Esophagus (tissue), 2 donors: ENCODE measurements around the gene AK8. TPM values are rescaled to one million over a fixed set of nuclear protein-coding genes. Genes with fewer than 3 reads are reported as not detected.

Experiments
- H3K27ac ChIP-seq, 2 donors: one replicate each; pipeline ENCODE4 v1.5.1; 2013; ENCODE audit warnings: low read depth in 2 of 2, mild to moderate bottlenecking in 2 of 2, inconsistent platforms in 1 of 2, low read length in 1 of 2, moderate library complexity in 1 of 2
- H3K27me3 ChIP-seq, 2 donors: one replicate each; pipeline ENCODE4 v1.6.1; 2013; ENCODE audit warnings: low read length in 2 of 2, control low read depth in 1 of 2, mild to moderate bottlenecking in 1 of 2; ENCODE audit not compliant: insufficient read depth in 2 of 2, control insufficient read depth in 1 of 2
- H3K36me3 ChIP-seq, 2 donors: one replicate each; pipeline ENCODE4 v1.6.1; 2013; ENCODE audit warnings: low read length in 1 of 2; ENCODE audit not compliant: control insufficient read depth in 2 of 2, insufficient read depth in 2 of 2
- H3K4me1 ChIP-seq, 2 donors: one replicate each; pipeline ENCODE4 v1.6.1; 2013; ENCODE audit warnings: low read length in 1 of 2; ENCODE audit not compliant: control insufficient read depth in 2 of 2, insufficient read depth in 2 of 2
- H3K4me3 ChIP-seq, 2 donors: one replicate each; pipeline ENCODE4 v1.5.1; 2013; ENCODE audit warnings: low read length in 2 of 2, mild to moderate bottlenecking in 2 of 2, low read depth in 1 of 2, moderate library complexity in 1 of 2
- H3K9me3 ChIP-seq, 2 donors: one replicate each; pipeline ENCODE4 v1.6.1; 2013; ENCODE audit warnings: mild to moderate bottlenecking in 2 of 2, low read depth in 1 of 2, low read length in 1 of 2, moderate library complexity in 1 of 2; ENCODE audit not compliant: control insufficient read depth in 2 of 2, insufficient read depth in 1 of 2
- WGBS, 2 donors: extraction: QIAGEN DNeasy Blood & Tissue Kit; methylation state at CpG; one replicate each; pipeline ENCODE4 v1.1.7; 2013; 5-methylcytosine and 5-hydroxymethylcytosine counted together
- polyA plus RNA-seq, 2 donors: library from polyadenylated mRNA; stranded (reverse); fragments of 200-250 nt; gene quantifications; one replicate each; pipeline ENCODE4 v1.2.3, GENCODE V29; 2013
- donor health status: healthy with polysubstance abuse.
- donor health status: Bipolar disorder and iron deficiency.

Gene AK8
- polyA plus RNA-seq, 2 donors: 0.39 to 0.58 TPM

GRCh38 chr9:132755096-132755495, 123.0 kb downstream of the AK8 start:
- Histone ChIP-seq H3K36me3 (no peaks in the 10 kb centered on the region), H3K4me1 (peaks cover 2 to 3% of the 10 kb centered on the region in 2 donors), H3K9me3 (no peaks in the 10 kb centered on the region), H3K4me3 (no peak overlapping the region), H3K27ac (no peak overlapping the region), H3K27me3 (no peaks in the 10 kb centered on the region)
- WGBS, 2 donors: 89 to 94% methylated on average over 9 of the region's 9 CpGs

GRCh38 chr9:132754236-132754635, 123.8 kb downstream of the AK8 start:
- no peaks in the 10 kb centered on the region for H3K36me3 ChIP-seq
- H3K27ac ChIP-seq: no peak overlapping the region
- no peaks in the 10 kb centered on the region for H3K9me3 ChIP-seq
- H3K27me3 ChIP-seq: no peaks in the 10 kb centered on the region
- no peak overlapping the region for H3K4me3 ChIP-seq
- peaks cover 2 to 3% of the 10 kb centered on the region in 2 donors for H3K4me1 ChIP-seq
- WGBS, 2 donors: 86 to 90% methylated on average over 7 of the region's 7 CpGs

GRCh38 chr9:132753593-132753880, 124.5 kb downstream of the AK8 start:
- Histone ChIP-seq H3K27me3 (no peaks in the 10 kb centered on the region), H3K4me1 (peaks cover 2 to 3% of the 10 kb centered on the region in 2 donors), H3K4me3 (no peak overlapping the region), H3K9me3 (no peaks in the 10 kb centered on the region), H3K27ac (no peak overlapping the region), H3K36me3 (no peaks in the 10 kb centered on the region)
- WGBS, 2 donors: 80 to 90% methylated on average over 7 of the region's 7 CpGs

- Histone ChIP-seq H3K36me3 (no peaks in the 10 kb centered on the region), H3K4me1 (peaks cover 2 to 3% of the 10 kb centered on the region in 2 donors), H3K27ac (peak overlapping the region in 1 of 2 donors; percentile 33), H3K4me3 (no peak overlapping the region), H3K27me3 (no peaks in the 10 kb centered on the region), H3K9me3 (no peaks in the 10 kb centered on the region)
- 37 to 42% methylated on average over 10 of the region's 10 CpGs for WGBS, 2 donors
These were observed 125.0 kb downstream of the AK8 start for GRCh38 chr9:132752877-132753592.

GRCh38 chr9:132750668-132751067, 127.4 kb downstream of the AK8 start:
- H3K9me3 ChIP-seq: no peaks in the 10 kb centered on the region
- no peak overlapping the region for H3K4me3 ChIP-seq
- peaks cover 2 to 3% of the 10 kb centered on the region in 2 donors for H3K4me1 ChIP-seq
- peak overlapping the region in 1 of 2 donors; percentile 5 for H3K27ac ChIP-seq
- no peaks in the 10 kb centered on the region for H3K36me3 ChIP-seq
- no peaks in the 10 kb centered on the region for H3K27me3 ChIP-seq
- 80 to 88% methylated on average over 9 of the region's 9 CpGs for WGBS, 2 donors

GRCh38 chr9:132749306-132749705, 128.8 kb downstream of the AK8 start:
- Histone ChIP-seq H3K36me3 (no peaks in the 10 kb centered on the region), H3K9me3 (no peaks in the 10 kb centered on the region), H3K27me3 (no peaks in the 10 kb centered on the region), H3K27ac (no peak overlapping the region), H3K4me3 (no peak overlapping the region), H3K4me1 (peaks cover 2 to 3% of the 10 kb centered on the region in 2 donors)
- 86 to 93% methylated on average over 13 of the region's 13 CpGs for WGBS, 2 donors

- Histone ChIP-seq H3K27ac (no peak overlapping the region), H3K4me3 (no peak overlapping the region), H3K4me1 (peaks cover 2 to 3% of the 10 kb centered on the region in 2 donors), H3K36me3 (no peaks in the 10 kb centered on the region), H3K27me3 (peaks cover 0 to 4% of the 10 kb centered on the region in 2 donors), H3K9me3 (no peaks in the 10 kb centered on the region)
- WGBS, 2 donors: 46 to 48% methylated on average over 5 of the region's 5 CpGs
These were observed 129.6 kb downstream of the AK8 start for GRCh38 chr9:132748450-132748849.

- no peaks in the 10 kb centered on the region for H3K36me3 ChIP-seq
- H3K27me3 ChIP-seq: peaks cover 0 to 4% of the 10 kb centered on the region in 2 donors
- H3K9me3 ChIP-seq: no peaks in the 10 kb centered on the region
- H3K27ac ChIP-seq: no peak overlapping the region
- no peaks in the 10 kb centered on the region for H3K4me1 ChIP-seq
- 88% methylated on average over 19 of the region's 19 CpGs for WGBS, 2 donors
- H3K4me3 ChIP-seq: no peak overlapping the region
These were observed 132.1 kb downstream of the AK8 start for GRCh38 chr9:132745756-132746709.

GRCh38 chr9:132744881-132745755, 133.0 kb downstream of the AK8 start:
- WGBS, 2 donors: 20 to 30% methylated on average over 43 of the region's 43 CpGs
- H3K36me3 ChIP-seq: no peaks in the 10 kb centered on the region
- no peak overlapping the region for H3K27ac ChIP-seq
- peaks cover 0 to 4% of the 10 kb centered on the region in 2 donors for H3K27me3 ChIP-seq
- H3K4me1 ChIP-seq: no peaks in the 10 kb centered on the region
- peak overlapping the region in 1 of 2 donors; percentile 7 for H3K4me3 ChIP-seq
- H3K9me3 ChIP-seq: no peaks in the 10 kb centered on the region
